Posterior cingulate gyrus (tissue), 11 donors: ENCODE data around the gene PRELP.

Experiments
- DNase-seq, 10 donors: peaks; one replicate each; pipeline versions ENCODE4 v3.0.0 to v3.0.0-alpha.2; 2020 to 2021; ENCODE audit warnings: mixed read lengths in 3 of 10
- intact Hi-C: fragments of 100-400 bp; cut with DNase I; formaldehyde crosslinking; loops from one replicate; pipeline ENCODE4 v1.15.1; 2023

Gene PRELP

GRCh38 chr1:203519053-203519840 is 43.6 kb downstream of the PRELP start:
- DNase-seq: peak in 1 of 10 donors; percentile 28
- intact Hi-C loops: no loop called here

DNA sequence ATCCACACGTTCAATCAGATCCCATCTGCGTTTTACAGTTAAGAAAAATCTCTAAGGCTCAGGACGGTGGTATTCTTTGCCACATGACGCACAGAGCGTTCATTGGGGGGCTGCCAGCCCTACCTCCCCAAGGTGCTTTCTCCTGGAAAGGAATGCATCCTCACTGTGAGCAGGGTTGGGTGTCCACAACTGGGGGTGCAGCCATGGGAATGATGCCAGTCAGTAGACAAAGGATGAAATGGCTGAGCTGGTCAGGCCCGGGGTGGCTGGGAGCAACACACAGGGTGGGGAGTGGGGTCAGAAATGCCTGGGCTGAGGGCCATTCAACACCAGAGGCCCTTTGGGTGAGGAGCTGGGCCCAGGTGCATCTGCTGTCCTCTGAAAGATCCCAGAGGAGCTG is 44.3 kb downstream of the PRELP start:
- peak in 1 of 10 donors; percentile 57 for DNase-seq
- intact Hi-C loops: no loop called here

GRCh38 chr1:203520315-203520714 is 44.7 kb downstream of the PRELP start:
- DNase-seq: peak in 1 of 10 donors; percentile 35
- intact Hi-C loops: no loop called here

DNA sequence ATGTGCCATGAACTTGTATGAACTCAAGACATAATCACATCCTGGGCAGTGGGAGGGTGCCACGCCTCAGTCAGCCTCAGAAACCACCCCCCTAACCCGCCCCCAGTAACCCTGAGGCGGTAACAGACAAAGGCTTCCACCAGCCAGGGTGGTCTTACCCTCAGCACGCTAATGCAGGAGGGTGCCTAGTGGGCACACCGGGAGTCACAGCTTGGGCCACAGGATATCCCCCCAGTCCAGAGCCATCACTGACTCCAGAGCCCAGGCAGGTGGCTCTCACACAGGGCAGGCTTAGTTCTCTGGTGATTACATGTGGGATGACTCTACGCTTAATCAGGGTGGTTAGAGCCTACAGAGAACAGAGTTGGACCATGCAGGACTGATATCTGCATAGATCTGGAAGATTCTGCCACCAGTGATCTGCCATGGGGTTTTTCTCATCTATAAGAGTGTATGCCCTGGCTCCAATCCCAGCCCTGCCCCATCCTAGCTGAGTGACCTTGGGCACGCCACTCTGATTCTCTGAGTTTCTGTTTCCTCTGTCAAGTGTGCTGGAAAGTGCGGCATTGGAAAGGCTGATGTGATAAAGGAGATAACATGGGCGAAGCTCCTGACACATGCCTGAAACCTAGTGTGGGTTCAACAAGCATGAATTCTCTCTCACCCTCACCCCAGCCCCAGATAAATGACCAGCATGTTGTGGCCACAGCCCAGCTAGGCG is 45.6 kb downstream of the PRELP start:
- peak in 1 of 10 donors; percentile 51 for DNase-seq
- intact Hi-C loops: no loop called here

DNA sequence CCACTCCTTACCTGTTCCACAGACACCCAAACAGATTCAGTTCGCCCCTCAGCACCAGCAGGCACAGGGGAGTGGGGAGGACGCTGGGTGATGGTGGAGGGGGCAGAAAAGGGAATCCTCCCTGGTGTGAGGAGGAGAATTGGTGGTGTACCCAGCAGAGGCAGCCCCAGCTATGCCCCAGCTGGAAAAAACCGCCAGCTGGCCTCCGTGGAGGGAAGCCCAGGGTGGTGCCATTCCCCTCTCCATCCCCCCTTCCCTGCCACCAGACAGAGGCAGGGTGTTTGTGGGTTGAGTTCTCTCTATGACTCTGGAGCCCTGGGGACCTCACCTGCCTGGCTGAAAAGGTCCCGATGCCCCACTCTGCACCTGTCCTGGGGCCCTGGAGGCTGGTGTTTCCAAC is 46.2 kb downstream of the PRELP start:
- intact Hi-C loops: no loop called here
- DNase-seq: peak in 2 of 10 donors; percentile 58 to 65

DNA sequence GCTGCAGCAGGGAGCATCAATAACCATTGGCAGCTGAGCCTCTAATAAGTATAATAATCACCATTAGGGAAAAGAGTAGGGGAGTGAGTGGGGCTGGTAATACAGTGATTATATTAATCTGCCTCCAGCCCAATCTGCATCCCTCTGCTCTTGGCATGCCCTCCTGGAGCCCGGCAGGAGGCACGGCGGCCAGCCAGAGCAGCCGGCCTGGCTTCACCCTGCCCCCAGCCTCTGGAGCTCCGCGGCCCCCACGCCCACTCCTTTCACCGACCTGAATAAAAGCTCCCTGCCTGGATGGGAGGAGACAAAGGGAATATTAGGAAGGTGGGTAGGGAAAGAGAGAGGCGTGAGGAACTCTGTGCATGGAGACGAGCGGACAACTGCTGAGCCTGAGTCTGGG is 46.6 kb downstream of the PRELP start:
- intact Hi-C loops: no loop called here
- peak in 3 of 10 donors; percentile 23 to 78 (median 52) for DNase-seq

DNA sequence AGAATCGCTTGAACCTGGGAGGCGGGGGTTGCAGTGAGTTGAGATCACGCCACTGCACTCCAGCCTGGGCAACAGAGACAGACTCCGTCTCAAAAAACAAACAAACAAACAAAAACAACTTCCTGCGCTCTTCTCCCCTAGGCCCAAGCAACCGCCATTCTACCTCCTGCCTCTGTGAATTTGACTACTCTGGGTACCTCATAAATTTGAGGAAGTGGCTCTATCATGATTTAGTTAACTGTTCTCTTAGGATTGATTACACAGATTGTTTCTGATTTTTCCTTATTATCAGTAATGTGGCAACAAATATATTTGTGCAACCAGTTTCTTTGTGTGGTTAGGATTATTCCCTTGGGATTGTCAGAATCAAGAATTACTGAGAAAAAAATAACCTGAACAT is 48.1 kb downstream of the PRELP start:
- DNase-seq: no peak
- intact Hi-C loops: no loop called here

DNA sequence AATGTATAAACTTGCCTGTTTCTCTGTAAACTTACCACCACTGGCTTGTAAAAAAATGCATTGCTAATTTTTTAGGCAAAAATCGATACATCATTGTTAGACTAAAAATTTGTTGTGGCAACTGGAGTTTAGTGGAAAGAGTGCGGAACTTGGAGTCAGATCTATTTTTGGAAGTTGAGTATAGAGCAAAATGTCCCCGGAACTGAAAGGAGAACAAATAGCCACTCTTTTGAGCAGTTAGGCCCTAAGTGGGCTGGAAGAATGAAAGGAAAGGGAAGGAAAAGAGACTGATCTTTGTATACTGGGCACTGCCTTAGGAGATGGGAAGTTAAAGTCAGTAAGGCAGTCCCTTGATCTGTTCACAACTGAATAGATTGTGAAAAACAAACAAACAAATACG is 48.5 kb downstream of the PRELP start:
- DNase-seq: no peak
- intact Hi-C loops: no loop called here

GRCh38 chr1:203524824-203525223 is 49.2 kb downstream of the PRELP start:
- DNase-seq: peak in 1 of 10 donors; percentile 19
- intact Hi-C loops: no loop called here

DNA sequence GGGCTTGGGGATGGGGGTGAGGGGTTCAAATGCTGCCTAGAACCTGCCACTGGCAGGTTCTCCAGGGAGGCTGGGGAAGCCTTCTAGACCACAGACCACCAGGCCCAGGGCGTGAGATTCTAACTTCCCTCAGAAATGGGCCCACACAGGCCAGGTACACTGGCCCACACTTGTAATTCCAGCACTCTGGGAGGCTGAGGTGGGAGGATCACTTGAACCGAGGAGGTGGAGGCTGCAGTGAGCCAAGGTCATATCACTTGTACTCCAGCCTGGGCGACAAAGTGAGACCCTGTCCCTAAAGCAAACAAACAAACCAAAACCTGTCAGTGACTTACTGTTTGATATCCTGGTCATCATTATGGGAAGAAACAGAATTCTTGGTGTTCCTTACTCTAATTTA is 50.1 kb downstream of the PRELP start:
- DNase-seq: no peak
- intact Hi-C loops: no loop called here

- DNase-seq: no peak
- intact Hi-C loops: no loop called here
Measured at GRCh38 chr1:203526130-203526529, 50.5 kb downstream of the PRELP start.

GRCh38 chr1:203526572-203526971 is 51.0 kb downstream of the PRELP start:
- intact Hi-C loops: no loop called here
- DNase-seq: peak in 1 of 10 donors; percentile 31

- intact Hi-C loops: no loop called here
- peak in 1 of 10 donors; percentile 17 for DNase-seq
Measured at GRCh38 chr1:203527013-203527412, 51.4 kb downstream of the PRELP start.

- DNase-seq: peak in 1 of 10 donors; percentile 6
- intact Hi-C loops: no loop called here
Measured at GRCh38 chr1:203528063-203528462, 52.5 kb downstream of the PRELP start.

- peak in 2 of 10 donors; percentile 25 to 71 for DNase-seq
- intact Hi-C loops: no loop called here
Measured at GRCh38 chr1:203528976-203529835, 53.6 kb downstream of the PRELP start.

- DNase-seq: peak in 2 of 10 donors; percentile 71 to 86
- intact Hi-C loops: no loop called here
Measured at GRCh38 chr1:203531063-203531462, 55.5 kb downstream of the PRELP start.

GRCh38 chr1:203534012-203534411 is 58.4 kb downstream of the PRELP start:
- intact Hi-C loops: no loop called here

GRCh38 chr1:203534526-203534925 is 58.9 kb downstream of the PRELP start:
- intact Hi-C loops: no loop called here
- DNase-seq: peak in 1 of 10 donors; percentile 82

More at GRCh38 chr1:203534012-203534411, 58.4 kb downstream of the PRELP start:
- no peak for DNase-seq

- DNase-seq: no peak
- intact Hi-C loops: no loop called here
Measured at GRCh38 chr1:203536575-203536974, 61.0 kb downstream of the PRELP start.

GRCh38 chr1:203536980-203537455 is 61.4 kb downstream of the PRELP start:
- DNase-seq: peak in 1 of 10 donors; percentile 9
- intact Hi-C loops: no loop called here
